Natural killer cell (primary cell): Measurements from ENCODE around the gene PTPRN2. TPM values are rescaled to one million over a fixed set of nuclear protein-coding genes. Genes with fewer than 3 reads are reported as not detected.

Source experiments
- ATAC-seq, 3 donors: fragments of 150-1000 bp in 2 of 3; fragments of 200-7000 bp in 1 of 3; cut with Tn5 transposase; 1 replicate in 1 of 3; 2 replicates in 2 of 3; pipeline ENCODE4 v1.10.0; 2021; ENCODE audit warnings: mild to moderate bottlenecking in 2 of 3, moderate library complexity in 2 of 3
- DNase-seq, 2 donors: peaks; one replicate each; pipeline versions ENCODE4 v3.0.0 to v3.0.0-alpha.2; 2013 to 2021; ENCODE audit warnings: mixed read lengths in 1 of 2
- H3K27ac ChIP-seq: one replicate; pipeline ENCODE4 v1.5.1; 2013; ENCODE audit warnings: mild to moderate bottlenecking, low read length
- H3K27me3 ChIP-seq: one replicate; pipeline ENCODE4 v1.6.1; 2013; ENCODE audit warnings: low read length; ENCODE audit not compliant: control insufficient read depth, insufficient read depth
- H3K36me3 ChIP-seq: one replicate; pipeline ENCODE4 v1.6.1; 2013; ENCODE audit warnings: low read length; ENCODE audit not compliant: control insufficient read depth, insufficient read depth
- H3K4me1 ChIP-seq: one replicate; pipeline ENCODE4 v1.6.1; 2013; ENCODE audit warnings: low read length; ENCODE audit not compliant: control insufficient read depth, insufficient read depth
- H3K4me3 ChIP-seq: one replicate; pipeline ENCODE4 v1.5.1; 2013; ENCODE audit warnings: low read length
- H3K9me3 ChIP-seq: one replicate; pipeline ENCODE4 v1.6.1; 2013; ENCODE audit warnings: low read length; ENCODE audit not compliant: control insufficient read depth, insufficient read depth
- H3K27ac Mint-ChIP-seq, 2 donors: one replicate each; pipeline ENCODE4 v1.8.0; 2022; ENCODE audit warnings: mild to moderate bottlenecking in 2 of 2, mixed read lengths in 2 of 2, moderate library complexity in 1 of 2
- H3K27me3 Mint-ChIP-seq, 2 donors: one replicate each; pipeline ENCODE4 v1.8.0; 2022; ENCODE audit warnings: low read depth in 2 of 2, mixed read lengths in 2 of 2
- H3K36me3 Mint-ChIP-seq: one replicate; pipeline ENCODE4 v1.8.0; 2022; ENCODE audit warnings: mixed read lengths
- H3K4me1 Mint-ChIP-seq, 2 donors: one replicate each; pipeline ENCODE4 v1.8.0; 2022; ENCODE audit warnings: mixed read lengths in 2 of 2
- H3K4me3 Mint-ChIP-seq: one replicate; pipeline ENCODE4 v1.8.0; 2022; ENCODE audit warnings: mild to moderate bottlenecking, moderate library complexity, mixed read lengths
- H3K9me3 Mint-ChIP-seq, 2 donors: one replicate each; pipeline ENCODE4 v1.8.0; 2022; ENCODE audit warnings: mixed read lengths in 2 of 2
- CTCF ChIP-seq: fragments of 200-600 bp; IDR thresholded peaks from one replicate; pipeline ENCODE4 v1.8.0; 2022; ENCODE audit warnings: antibody characterized with exemption
- WGBS: methylation state at CpG from one replicate; pipeline ENCODE4 v1.1.7; 2013; ENCODE audit warnings: missing lambda C conversion rate; ENCODE audit not compliant: insufficient coverage; 5-methylcytosine and 5-hydroxymethylcytosine counted together
- intact Hi-C: fragments of 100-400 bp; cut with micrococcal nuclease; formaldehyde crosslinking; loops from one replicate; pipeline ENCODE4 v1.14.2; 2022
- total RNA-seq, 4 donors: library from RNA; stranded (reverse); fragments of 120-200 nt in 1 of 4; gene quantifications; one replicate each; pipeline versions ENCODE4 v1.2.3 to v1.2.4, GENCODE V29; 2013 to 2022

PTPRN2 gene
- total RNA-seq, 3 donors from 2014 or later (not counting 1 experiment from before 2014, with no cell fraction given) = 1.3 to 2.5 (median 1.9) TPM

DNA sequence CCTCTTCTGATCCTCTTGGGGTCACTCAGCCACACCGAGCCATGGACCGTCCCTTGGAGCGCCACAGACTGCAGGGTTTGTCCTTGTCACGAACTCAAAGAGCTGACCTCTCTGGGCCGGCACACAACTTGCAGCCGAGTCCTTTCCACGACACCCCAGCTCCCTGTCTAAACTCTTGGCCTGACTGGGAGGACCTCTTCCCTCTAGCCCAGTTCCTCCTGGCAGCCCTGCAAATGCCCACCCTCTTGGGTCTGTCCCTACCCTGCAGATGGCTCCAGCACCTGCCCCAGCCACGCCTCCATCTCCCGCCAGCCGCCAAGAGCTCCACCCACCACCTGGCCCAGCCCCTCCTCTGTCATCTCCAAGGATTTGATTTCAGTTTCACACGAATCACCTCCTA, 911.6 kb downstream of the PTPRN2 start:
- Histone ChIP-seq H3K27ac (no peak overlapping the region), H3K4me1 (no peaks in the 10 kb centered on the region), H3K36me3 (no peaks in the 10 kb centered on the region), H3K27me3 (peaks cover 19% of the 10 kb centered on the region), H3K9me3 (no peaks in the 10 kb centered on the region), H3K4me3 (no peak overlapping the region)
- H3K36me3 Mint-ChIP-seq = no peaks in the 10 kb centered on the region
- intact Hi-C loops = no loop called here
- H3K9me3 Mint-ChIP-seq = no peaks in the 10 kb centered on the region
- H3K4me3 Mint-ChIP-seq = no peak overlapping the region
- H3K27me3 Mint-ChIP-seq = peaks cover 27 to 49% of the 10 kb centered on the region in 2 donors
- H3K4me1 Mint-ChIP-seq = peaks cover 0 to 5% of the 10 kb centered on the region in 2 donors
- H3K27ac Mint-ChIP-seq = no peak overlapping the region
- WGBS = 90% methylated on average over 11 of the region's 11 CpGs
- no peak for TF ChIP-seq CTCF
- no peak for DNase-seq
- no peak for ATAC-seq

GRCh38 chr7:157675427-157675927, 912.1 kb downstream of the PTPRN2 start:
- Mint-ChIP-seq H3K36me3 (no peaks in the 10 kb centered on the region), H3K27ac (no peak overlapping the region), H3K27me3 (peaks cover 22 to 43% of the 10 kb centered on the region in 2 donors), H3K4me1 (peaks cover 0 to 5% of the 10 kb centered on the region in 2 donors), H3K4me3 (no peak overlapping the region), H3K9me3 (no peaks in the 10 kb centered on the region)
- TF ChIP-seq CTCF = no peak
- intact Hi-C loops = no loop called here
- no peak overlapping the region for H3K4me3 ChIP-seq
- ATAC-seq (no peak), DNase-seq (no peak)
- H3K4me1 ChIP-seq = no peaks in the 10 kb centered on the region
- H3K36me3 ChIP-seq = no peaks in the 10 kb centered on the region
- H3K27ac ChIP-seq = no peak overlapping the region
- 91% methylated on average over 21 of the region's 21 CpGs for WGBS
- no peaks in the 10 kb centered on the region for H3K9me3 ChIP-seq
- H3K27me3 ChIP-seq = peaks cover 18% of the 10 kb centered on the region

GRCh38 chr7:157674715-157675426, 912.8 kb downstream of the PTPRN2 start:
- intact Hi-C loops = no loop called here
- 92% methylated on average over 30 of the region's 30 CpGs for WGBS
- Histone ChIP-seq H3K4me1 (no peaks in the 10 kb centered on the region), H3K27ac (no peak overlapping the region), H3K4me3 (no peak overlapping the region), H3K27me3 (peaks cover 15% of the 10 kb centered on the region), H3K9me3 (no peaks in the 10 kb centered on the region), H3K36me3 (no peaks in the 10 kb centered on the region)
- Mint-ChIP-seq H3K4me1 (peaks cover 0 to 5% of the 10 kb centered on the region in 2 donors), H3K4me3 (no peak overlapping the region), H3K27ac (no peak overlapping the region), H3K27me3 (peaks cover 16 to 37% of the 10 kb centered on the region in 2 donors), H3K9me3 (no peaks in the 10 kb centered on the region), H3K36me3 (no peaks in the 10 kb centered on the region)
- no peak for TF ChIP-seq CTCF
- ATAC-seq = no peak
- no peak for DNase-seq
